Body of pancreas (tissue), 4 donors: ENCODE results near the gene ZNF638.

Source experiments
- CTCF ChIP-seq, 7 experiments: fragments of 450-650 bp in 4 of 7; fragments of 200-600 bp in 3 of 7; sonication (generic) in 3 of 7; IDR thresholded peaks; one replicate each; pipeline ENCODE4 v1.5.1; 2016 to 2019; ENCODE audit warnings: antibody characterized with exemption in 7 of 7
- POLR2A ChIP-seq, 3 donors: fragments of 450-650 bp; IDR thresholded peaks; one replicate each; pipeline ENCODE4 v1.6.1; 2016; ENCODE audit warnings: antibody characterized with exemption in 3 of 3, mild to moderate bottlenecking in 2 of 3

DNA sequence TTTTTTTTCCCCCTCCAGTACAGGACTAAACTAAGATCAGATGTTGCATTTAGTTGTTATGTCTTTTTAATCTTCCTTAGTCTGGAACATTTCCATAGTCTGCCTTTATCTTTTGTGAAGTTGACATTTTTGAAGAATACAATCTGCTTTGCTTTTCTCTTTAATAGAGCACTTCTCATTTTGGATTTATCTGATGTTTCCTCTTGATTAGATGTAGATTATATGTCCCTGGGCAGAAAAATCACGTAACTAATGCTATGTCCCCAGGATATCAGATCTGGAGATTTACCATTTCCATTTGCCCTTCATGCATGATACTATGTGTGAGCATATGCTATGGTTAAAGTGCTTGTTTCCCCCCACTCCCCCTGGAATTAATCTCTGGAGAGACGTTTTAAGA, 6.2 kb downstream of the ZNF638 start:
- TF ChIP-seq CTCF (IDR thresholded peaks at IDR 0.05) = no peak
- TF ChIP-seq POLR2A (IDR thresholded peaks at IDR 0.05) = no peak
